H1 (cell line): Measurements from ENCODE around the gene ANLN. TPM values are rescaled to one million over a fixed set of nuclear protein-coding genes. Genes with fewer than 3 reads are reported as not detected.

Experiments
- CBX8 ChIP-seq: fragments of 300-800, 300-1000 bp; sonication (generic); IDR thresholded peaks from 2 replicates; pipeline ENCODE4 v1.7.1; 2016; ENCODE audit warnings: low read depth, low read length, borderline replicate concordance
- JUN ChIP-seq: IDR thresholded peaks from 2 replicates; pipeline ENCODE4 v1.6.1; 2011; ENCODE audit warnings: low read depth, mild to moderate bottlenecking, improper control_type of control experiment, low read length
- RAD21 ChIP-seq, 2 experiments: IDR thresholded peaks in 1 of 2; conservative IDR thresholded peaks in 1 of 2; 2 replicates each; pipeline ENCODE4 v1.6.1; 2011; ENCODE audit warnings: low read depth in 2 of 2, low read length in 2 of 2, improper control_type of control experiment in 1 of 2, inconsistent platforms in 1 of 2, mild to moderate bottlenecking in 1 of 2, moderate library complexity in 1 of 2
- SRF ChIP-seq: IDR thresholded peaks from 2 replicates; pipeline ENCODE4 v1.6.1; 2011; ENCODE audit warnings: mild to moderate bottlenecking, low read depth, low read length, moderate library complexity
- polyA plus RNA-seq, 7 experiments: library from polyadenylated mRNA; depleted of rRNA in 3 of 7; stranded (reverse) in 5 of 7; unstranded in 2 of 7; fragments of >200 nt in 5 of 7; fragments of 200-250 nt in 2 of 7; gene quantifications; 1 replicate in 5 of 7; 2 replicates in 1 of 7; 4 replicates in 1 of 7; pipeline versions ENCODE4 v1.2.1 to v1.2.3, GENCODE V29; 2011 to 2013; ENCODE audit warnings: missing spikeins in 2 of 7, mixed read lengths in 2 of 7
- total RNA-seq: library from RNA; stranded (reverse); fragmentation: NEBNext Ultra II Directional; extraction: Animal tissue kit (Norgen Biotek cat#: 25700); gene quantifications from 2 replicates; pipeline ENCODE4 v1.2.1, GENCODE V29; 2021
- TF ChIP-seq, protein P1 (sequence below): IDR thresholded peaks from 2 replicates; pipeline ENCODE4 v1.6.1; 2012; ENCODE audit warnings: inconsistent platforms

The ANLN gene
- total and polyA plus RNA-seq, 2 of the 8 experiments (the other 6 are each of a cell fraction or from before 2014, with no cell fraction given): 18.5 to 90.1 TPM

DNA sequence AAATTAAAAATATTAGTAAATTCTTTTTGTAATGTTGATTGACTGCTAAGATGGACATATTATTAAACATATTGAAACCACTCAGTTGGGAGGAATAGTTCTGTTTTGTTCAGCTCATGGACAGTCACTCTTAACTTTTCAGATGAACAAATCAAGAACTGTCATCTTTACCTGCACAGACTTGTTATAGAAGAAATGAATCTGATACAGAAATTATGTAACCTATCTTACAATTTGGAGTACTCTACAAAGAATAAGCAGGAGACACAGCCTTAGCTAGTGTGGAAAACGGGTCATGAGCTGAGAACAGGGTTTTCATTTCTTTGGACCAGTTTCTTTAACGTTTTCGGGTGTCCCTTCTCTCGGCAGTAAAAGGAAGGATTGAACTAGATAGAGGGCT, 1.2 kb upstream of the ANLN start (continued):
- TF ChIP-seq RAD21 (IDR thresholded peaks at IDR 0.05 in 1 of 2, conservative IDR thresholded peaks at IDR 0.05 in 1 of 2; ENCODE audit: low read depth in 2 of 2, low read length in 2 of 2): no peak
- no peak for TF ChIP-seq JUN
- TF ChIP-seq, protein P1, sequence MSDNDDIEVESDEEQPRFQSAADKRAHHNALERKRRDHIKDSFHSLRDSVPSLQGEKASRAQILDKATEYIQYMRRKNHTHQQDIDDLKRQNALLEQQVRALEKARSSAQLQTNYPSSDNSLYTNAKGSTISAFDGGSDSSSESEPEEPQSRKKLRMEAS: no peak
- no peak for TF ChIP-seq SRF
- no peak for TF ChIP-seq CBX8
